Activated CD4-positive, alpha-beta T cell treated with anti-CD3 and anti-CD28 coated beads for 1 hour (primary cell): Measurements from ENCODE around the gene EFNB1.

ENCODE experiments used
- DNase-seq: peaks from one replicate; pipeline ENCODE4 v3.0.0-alpha.2; 2020

Gene EFNB1

DNA sequence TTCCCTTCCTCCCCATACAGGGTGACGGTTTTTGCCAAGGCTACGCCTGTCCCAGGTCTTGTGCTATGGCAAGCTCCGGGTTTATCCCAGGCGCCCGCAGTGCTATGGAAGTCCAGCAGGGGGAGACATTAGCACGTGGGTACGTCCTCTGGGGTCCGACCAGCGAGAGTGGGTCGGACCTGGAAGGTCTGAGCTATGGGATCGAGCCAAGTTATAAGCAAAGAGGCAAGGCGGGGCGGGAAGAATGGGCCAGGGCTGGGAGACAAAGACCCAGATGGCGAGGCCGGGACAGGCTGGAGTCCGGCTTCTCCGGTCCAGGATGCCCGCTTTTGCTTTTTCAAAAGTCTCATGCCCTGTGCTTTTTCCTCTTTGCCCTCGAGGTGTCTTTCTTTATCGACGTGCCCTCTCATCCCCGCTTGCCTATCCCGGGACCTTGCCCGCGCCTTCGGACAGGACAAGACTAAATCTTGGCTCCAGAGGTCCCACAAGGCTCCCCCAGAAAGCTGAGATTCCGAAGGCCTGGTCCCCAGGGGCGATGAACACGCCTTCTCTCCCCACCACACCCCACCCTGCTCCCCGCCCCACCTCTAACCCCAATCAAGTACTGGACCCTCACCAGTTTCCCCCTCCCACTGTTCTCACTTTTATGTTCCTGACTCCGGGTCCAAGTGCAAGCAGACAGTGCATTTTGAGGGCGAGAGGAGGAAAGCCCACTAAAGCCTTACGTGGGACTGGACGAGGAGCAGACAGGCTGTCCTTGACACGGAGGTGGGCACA, 785 bp upstream of the EFNB1 start:
- peak; percentile 64 for DNase-seq

DNA sequence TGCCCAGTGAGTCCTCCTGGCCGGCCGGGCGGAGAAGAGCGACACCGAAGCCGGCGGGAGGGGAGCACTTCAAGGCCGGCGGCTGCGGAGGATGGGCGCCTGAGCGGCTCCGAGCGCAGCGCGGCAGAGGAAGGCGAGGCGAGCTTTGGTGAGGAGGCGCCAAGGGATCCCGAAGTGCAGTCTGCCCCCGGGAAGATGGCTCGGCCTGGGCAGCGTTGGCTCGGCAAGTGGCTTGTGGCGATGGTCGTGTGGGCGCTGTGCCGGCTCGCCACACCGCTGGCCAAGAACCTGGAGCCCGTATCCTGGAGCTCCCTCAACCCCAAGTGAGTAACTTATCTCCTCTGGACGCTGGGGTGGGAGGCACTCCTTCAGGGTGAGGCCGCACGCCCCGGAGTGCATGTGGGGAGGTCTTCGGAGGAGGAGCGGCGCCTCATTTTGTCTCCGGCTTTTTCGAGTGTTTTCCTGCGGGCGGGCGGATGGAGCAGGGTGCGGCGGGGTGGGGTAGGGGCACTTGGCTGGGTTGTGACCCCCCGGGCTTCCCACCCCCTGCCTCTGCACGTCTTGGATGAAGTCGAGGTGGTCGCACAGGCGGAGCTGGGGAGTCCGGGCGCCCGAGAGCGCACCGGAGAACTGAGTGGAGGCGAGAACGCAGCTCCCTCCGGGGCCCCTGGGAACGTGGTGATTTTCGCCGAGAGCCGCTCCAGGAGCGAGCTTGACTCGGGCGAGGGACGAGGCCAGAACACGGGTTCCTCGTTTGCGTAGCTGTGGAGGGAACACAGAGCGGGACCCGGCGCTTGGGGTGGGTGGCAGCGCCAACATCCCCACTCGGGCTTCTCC, 979 bp downstream of the EFNB1 start:
- DNase-seq, result no peak

DNA sequence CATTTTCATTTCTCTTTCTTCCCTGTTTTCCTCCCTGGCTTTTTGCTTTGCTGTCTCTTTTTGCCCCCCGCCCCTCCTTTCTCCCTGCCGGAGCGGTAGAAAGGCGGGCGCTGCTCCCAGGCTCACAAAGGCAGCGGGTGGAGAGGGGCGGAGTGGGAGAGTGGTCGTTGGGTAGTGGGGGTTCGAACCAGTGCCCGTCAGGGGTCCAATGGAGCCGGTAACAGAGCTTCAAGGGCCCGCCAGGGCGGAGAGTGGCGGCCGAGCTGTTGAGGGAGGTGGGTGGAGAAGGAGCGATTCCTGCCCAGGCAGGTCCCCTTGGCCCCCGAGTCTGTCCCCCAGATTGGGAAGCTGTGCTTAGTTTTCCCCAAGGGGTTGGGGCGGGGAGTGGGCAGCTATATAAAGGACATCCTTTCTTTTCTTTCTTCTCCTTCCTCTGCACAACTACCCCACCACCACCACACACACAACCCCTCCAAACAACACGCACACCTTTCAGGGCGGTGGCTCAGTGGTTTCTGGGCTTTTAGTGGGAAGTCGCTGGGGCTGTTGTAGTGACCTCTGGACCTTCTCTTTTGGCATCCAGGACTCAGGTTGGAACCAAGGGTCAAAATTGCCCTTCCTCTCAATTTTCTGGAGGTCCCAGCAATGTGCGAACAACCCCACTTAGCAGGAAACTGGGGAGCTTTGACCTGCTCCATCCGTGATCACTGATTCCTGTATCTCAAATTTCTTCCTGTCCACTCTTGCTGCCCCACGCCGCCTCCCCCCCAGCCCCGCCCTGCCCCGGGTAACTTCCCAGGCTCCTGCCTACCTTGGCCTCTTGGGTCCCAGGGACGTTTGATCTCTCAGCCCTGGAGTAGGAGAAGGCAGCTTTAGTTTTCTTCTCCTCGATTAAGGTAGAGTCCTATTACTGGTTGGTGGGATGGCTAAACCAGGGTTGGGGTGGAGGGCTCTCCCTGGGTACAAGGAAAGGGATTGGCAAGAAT, 1.9 kb downstream of the EFNB1 start:
- no peak for DNase-seq

DNA sequence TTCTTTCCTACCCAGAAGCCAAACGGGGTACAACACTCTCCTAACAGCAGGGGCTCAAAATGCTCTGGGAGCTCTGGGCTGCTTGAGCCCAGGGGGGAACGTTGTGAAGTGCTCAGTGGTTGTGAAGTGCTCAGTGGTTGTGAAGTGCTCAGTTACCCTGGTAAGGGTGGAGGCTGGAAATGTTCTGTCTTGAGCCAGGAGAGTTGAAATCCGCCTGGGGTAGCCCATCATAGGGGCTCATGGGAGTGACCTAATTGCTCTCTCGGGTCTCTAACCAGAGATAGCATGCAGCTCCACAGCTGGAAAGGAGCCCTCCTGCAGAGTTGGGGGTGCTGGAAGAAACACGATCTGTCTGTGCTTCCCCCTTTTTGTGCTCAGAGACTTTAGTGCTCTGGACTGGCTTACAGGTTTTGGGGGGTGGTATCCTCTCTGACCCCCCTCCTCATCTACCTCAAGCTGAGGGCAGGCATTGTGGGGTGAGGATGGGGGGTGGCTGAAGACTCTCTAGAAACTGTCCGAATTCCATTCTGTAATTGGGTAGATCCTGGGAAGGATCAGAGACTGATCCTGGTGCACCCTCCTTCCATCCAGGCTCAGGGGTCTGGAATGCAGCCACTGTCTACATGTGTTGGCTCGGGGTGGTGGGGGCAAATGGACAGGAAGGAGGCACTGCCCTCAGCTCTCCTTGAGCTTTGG, 2.7 kb downstream of the EFNB1 start:
- DNase-seq, result no peak

DNA sequence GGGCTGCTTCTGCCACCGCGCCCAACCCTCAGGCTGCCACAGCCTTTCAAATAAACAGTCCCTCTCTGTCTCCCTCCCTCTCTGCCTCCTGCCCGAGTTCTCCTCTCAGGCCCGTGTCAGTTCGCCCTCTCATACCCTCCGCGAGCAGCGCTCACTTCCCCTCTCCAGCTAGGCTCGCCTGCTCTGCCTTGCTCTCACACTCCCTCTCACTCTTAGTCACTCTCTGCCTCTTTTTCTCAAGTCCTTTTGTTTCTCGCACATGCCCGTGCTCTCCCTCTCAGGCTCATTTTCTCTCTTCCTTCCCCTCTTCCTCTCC, 3.2 kb downstream of the EFNB1 start:
- no peak for DNase-seq

DNA sequence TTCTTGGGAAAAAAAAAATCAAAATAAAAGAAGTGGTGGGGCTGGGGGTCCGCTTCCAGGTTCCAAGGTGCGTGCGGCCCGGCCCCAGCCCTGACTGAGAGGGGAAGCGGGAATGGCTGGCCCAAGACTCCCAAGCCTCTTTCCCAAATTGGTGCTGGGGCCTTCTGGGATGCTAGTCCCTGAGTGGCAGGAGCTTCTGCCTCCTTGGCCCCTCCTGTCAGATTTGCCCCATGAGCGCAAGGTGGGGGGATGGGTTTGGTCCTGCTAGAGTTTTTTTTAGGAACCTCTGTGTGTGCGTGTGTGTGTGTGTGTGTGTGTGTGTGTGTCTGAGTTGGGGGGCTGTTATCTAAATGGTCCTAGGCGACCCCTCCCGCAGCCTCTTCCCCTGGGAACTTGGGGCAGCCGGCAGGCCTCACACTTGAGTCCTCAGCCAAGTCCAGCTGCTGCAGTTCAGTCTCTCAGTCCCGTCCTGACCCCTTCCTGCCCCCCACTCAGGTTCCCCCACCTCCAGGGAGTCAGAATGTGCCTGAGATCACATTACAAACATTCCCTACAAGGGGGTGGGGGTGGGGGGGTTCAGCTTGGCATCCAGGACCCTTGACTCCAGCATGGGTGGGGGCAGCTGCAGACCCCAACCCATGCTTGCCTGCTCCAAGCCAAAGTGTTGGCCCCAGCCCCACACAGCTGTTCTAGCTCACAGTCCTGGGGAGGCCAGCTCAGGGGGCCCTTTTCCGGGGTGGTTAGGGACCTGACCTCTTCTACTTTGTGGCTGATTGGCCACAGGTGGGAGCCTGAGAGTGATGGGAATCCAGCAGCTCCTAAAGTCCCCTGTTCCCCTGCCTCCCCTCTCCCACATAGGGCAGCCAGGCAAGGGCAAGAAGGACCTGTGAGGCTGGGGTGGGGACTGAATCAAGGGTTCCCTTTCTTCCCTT, 4.0 kb downstream of the EFNB1 start:
- no peak for DNase-seq

DNA sequence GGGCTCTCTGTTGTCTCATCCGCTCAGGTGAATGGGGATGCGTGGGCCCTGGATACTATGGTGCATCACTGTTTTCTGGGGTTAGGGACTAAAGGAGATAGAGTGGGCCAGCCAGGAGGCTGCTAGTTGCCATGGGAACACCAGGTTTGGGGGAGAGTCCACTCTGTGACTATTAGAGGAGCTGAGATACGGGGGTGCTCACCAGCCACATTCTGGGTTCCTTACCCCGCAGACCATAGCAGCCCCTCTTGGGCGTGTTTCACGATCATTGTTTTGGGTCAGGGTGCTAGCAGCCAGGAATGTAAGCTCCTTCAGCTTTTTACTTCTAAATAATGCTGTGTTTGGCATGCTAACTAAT, 4.6 kb downstream of the EFNB1 start:
- DNase-seq, result no peak

DNA sequence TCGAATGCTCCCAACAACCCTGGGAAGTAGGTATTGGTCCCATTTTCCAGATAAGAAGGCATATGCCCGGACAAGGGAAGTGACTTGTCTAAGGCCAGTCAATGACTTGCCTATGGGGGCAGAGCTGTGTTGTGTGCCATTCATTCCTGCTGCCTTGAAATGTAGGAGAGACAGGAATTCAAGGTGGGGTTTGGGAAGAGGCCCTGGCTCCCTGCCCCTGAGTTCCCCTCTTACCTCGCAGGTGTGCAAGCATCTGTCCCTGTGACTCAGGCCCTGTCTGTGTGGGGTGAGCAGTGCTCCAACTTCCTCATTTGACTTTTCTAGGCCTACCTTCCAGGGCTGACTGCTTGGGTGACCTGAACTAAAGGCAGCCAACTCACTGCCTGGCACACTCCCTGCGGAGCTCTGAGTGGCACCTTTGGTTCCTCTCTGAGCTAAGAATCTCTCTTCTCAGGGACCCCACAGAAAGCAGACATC, 5.1 kb downstream of the EFNB1 start:
- DNase-seq, result no peak

DNA sequence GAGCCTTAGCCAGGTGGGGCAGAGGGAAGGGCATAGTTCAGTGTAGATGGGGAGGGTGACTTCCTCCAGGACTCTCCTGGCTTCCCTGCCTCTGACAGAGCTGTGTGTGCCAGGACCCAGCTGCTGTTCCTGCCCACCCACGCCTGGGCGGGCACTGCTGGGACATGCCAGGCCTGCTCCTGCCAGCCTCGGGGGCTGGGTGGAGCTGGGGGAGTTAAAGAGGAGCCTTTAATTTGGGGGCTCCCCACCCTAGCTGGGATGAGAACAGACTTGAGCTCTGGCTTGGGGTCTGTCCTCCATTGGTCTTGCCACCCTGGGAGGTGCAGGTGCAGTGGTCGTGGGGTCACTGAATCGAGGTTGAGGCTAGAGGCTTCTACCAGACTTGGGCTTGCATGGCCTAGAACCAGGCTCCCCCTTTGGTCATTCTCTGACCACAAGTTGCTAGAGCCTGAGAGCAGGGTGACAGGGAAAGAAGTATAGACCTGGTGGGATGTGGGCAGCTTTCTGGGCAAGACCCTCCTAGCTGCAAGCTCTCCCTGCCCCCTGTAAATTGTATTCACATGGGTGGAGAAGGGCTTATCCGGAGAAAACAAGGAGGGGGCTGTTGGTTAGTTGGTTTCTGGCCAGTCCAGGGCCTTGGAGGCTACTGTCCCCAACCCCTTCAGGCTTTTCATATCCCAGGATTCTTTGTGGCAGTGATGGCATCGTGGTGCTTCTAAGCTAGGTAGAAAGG, 5.7 kb downstream of the EFNB1 start:
- no peak for DNase-seq

DNA sequence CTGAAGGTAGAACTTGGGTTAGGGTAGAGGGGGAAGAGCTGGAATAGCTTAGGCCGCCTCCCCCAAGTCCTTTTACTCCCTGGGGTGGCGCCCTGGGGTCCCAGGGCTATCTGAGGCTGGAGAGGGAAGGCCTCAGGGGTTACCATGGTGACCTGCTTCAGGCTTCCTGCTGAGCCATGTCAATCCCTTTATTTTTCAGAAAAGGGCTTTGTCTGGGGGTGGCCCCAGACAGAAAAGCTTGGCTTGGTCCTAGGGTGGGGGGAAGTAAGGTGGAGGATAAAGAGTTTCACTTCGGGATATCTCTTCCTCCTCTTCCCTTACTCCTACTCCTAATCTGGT, 6.3 kb downstream of the EFNB1 start:
- no peak for DNase-seq

DNA sequence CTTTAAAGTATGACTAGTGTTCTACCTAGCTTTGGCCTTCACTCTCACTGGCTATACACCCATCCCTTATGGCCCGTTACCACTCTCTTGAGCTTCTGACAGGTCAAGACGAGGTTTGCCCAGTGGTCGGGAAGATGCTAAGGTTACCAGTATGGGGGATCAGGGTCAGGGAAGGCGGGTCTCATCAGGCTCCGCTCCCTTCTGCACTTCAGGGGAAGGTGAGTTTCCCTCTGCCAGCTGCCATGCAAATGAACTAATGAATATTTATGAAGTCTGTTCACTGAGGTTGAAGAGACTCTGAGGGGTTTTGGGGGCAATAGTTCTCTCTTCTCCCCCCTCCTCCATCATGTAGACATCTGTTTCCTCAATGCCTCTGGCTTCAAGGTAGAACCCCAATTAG, 6.6 kb downstream of the EFNB1 start:
- DNase-seq, result no peak

DNA sequence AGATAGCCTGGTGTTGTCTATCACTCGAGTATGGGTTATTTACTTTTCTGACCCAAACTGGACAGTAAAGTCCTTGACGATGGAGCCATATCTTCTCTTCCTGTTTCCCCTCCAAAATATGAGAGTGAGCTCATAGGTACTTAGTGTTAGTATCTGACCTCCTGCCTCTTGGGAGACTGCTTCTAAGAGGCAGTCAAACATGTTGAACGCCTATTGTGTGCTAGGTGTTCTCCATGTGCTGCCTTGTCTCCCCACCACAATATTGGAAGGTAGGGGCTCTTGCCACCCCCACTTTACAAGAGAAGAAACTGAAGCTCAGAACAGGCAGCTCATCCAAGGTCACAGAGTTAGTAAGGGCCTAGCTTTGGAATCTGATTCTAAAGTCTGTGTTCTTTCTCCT, 8.3 kb downstream of the EFNB1 start:
- DNase-seq, result no peak

DNA sequence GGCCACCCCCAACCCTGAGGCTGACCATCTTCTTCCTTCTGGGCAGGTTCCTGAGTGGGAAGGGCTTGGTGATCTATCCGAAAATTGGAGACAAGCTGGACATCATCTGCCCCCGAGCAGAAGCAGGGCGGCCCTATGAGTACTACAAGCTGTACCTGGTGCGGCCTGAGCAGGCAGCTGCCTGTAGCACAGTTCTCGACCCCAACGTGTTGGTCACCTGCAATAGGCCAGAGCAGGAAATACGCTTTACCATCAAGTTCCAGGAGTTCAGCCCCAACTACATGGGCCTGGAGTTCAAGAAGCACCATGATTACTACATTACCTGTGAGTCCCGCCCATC, 9.7 kb downstream of the EFNB1 start:
- no peak for DNase-seq

DNA sequence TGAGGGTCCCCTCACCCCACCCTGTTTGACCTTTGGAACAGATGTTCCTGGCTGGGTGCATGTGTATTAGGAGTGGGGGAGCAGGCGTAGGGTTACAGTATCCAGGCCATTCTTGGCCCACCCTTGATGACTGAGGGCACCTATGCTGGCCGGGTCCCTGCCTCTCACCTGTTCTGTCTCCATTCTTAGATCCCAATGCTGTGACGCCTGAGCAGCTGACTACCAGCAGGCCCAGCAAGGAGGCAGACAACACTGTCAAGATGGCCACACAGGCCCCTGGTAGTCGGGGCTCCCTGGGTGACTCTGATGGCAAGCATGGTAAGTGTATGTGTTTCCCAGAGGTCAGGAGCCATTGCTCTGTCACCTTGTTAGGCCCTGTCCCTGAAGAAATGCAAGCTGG, 10.9 kb downstream of the EFNB1 start:
- DNase-seq, result no peak

DNA sequence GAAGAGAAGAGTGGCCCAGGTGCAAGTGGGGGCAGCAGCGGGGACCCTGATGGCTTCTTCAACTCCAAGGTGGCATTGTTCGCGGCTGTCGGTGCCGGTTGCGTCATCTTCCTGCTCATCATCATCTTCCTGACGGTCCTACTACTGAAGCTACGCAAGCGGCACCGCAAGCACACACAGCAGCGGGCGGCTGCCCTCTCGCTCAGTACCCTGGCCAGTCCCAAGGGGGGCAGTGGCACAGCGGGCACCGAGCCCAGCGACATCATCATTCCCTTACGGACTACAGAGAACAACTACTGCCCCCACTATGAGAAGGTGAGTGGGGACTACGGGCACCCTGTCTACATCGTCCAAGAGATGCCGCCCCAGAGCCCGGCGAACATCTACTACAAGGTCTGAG, 11.4 kb downstream of the EFNB1 start:
- DNase-seq, result no peak

DNA sequence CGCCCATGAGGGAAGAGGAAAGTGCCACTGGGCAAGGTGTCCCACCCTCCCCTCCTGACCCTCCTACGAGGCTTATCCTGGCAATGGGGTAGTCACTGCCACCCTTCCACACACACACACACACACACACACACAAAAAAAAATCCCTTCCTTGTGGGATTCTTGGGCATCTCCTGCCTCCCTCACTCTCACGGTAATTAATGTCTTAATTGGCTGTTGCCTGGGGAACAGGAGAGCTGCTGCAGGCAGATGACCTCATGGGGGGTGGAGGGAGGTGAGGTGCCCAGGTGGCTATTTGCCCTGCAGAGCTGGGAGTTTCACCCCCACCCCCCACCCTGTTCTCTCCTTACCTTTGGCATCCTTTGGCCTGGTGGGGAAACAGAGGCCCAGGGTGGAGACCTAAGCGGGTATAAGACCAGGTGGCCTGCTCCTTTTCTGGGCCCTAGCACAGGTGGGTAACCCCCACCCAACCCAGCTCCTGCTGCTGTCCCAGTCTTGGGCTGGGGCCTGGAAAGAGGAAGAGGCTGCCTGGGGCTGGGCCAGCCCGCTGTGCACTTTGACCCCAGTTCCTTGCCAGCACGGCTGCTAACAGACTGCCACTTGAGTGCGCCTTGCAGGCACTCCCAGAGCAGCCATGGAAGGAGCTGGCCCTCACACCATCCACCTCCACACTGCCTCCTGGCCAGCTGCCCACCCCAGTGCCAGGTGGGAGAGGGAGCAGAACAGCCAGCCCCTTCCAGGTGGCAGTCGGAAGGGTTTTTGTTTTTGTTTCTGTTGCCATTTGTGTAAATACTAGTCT, 12.6 kb downstream of the EFNB1 start:
- DNase-seq, result no peak

DNA sequence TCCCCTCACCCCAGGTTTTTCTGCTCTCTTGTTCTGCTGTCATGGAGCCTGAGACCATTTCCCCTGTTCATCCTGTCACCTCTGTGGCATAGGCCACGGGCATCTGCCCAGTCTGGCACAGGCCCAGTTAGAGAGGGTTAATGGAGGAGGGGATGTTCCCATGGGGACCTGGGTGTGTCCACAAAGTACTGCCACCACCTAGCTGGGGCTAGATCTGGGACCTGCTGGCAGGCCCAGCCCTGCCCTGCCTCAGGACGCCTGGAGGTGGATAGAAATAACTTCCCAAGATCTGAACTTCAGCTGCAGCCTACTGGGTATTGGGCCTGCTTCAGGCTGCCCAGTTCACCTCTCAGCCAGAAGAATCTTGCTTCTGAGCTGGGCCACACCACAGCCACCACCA, 13.5 kb downstream of the EFNB1 start:
- DNase-seq, result no peak

DNA sequence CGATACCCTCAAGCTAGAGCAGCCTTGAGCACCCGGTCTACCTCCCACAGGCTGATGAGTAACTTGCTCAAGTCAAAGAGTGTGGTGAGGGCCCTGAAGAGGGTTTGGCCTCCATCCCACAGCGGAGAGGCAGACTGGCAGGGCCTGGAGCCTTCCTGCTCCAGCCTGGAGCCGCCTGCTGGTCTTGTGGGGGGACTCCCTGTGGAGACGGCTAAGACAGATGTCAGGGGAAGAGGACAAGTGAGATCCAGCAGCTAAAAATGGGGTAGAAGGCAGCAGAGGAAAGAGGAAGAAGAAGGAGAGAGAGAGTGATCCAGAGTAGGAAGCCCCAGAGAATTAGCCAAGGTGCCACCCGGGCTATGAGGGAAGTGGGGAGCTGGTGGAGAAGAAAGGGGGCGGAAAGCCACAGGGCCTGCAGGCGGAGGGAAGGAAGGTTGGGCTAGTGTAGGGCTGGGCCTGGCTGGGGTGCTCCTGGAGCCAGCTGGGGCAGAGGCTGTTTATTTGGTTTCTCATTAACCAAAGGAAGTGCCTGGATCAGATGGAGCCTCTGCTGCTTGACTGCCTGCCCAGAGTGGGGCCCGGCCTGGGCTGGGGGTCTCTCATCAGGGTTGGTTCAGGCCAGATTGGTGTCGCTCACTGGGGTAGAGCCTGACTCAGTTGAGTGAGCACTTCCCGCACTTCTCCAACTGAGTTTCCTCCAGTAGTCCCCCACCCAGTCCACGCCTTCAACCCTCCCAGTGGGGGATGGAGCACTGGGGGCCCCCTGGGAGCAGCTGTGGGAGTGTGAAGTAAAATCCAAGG, 14.2 kb downstream of the EFNB1 start:
- DNase-seq, result no peak

DNA sequence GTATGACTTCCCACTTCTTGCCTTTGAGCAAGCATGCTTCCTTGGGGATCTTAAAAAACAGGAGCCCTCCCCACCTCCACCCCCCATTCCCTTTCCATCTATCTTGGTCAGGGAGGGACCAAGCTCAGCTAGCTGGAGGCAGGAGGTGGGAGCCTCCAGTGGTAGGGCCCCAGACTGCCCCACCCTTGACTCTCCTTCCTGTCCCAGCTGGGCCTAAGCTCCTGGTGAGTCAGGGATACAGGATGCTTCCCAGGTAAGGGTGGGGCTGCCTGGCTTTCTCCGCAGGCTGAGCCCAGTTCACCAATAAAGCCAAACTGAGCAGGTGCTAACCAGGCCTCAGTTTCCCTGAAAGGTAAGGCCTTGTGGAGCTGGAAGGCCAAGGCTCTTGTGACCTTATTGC, 15.2 kb downstream of the EFNB1 start:
- DNase-seq, result no peak
